SK-N-SH (cell line): ENCODE data around the gene ARMC6.

Experiments
- EP300 ChIP-seq, 2 experiments: IDR thresholded peaks; 2 replicates each; pipeline versions ENCODE4 v1.4.0 to v1.6.1; 2012; ENCODE audit warnings: borderline replicate concordance in 1 of 2, low read depth in 1 of 2, low read length in 1 of 2
- MXI1 ChIP-seq: IDR thresholded peaks from 2 replicates; pipeline ENCODE4 v1.6.1; 2012; ENCODE audit warnings: mild to moderate bottlenecking, low read depth, low read length, improper control_type of control experiment
- POLR2AphosphoS5 ChIP-seq: IDR thresholded peaks from 2 replicates; pipeline ENCODE4 v1.6.1; 2012; ENCODE audit warnings: low read depth, low read length
- TF ChIP-seq, protein P1 (sequence below): fragments of 200-600 bp; sonication (generic); IDR thresholded peaks from 2 replicates; pipeline ENCODE4 v1.6.1; 2017; ENCODE audit warnings: antibody characterized with exemption, mild to moderate bottlenecking, moderate library complexity
- TF ChIP-seq, protein P2 (sequence below): IDR thresholded peaks from 2 replicates; pipeline ENCODE4; 2012
- TF ChIP-seq, protein P3 (sequence below): IDR thresholded peaks from 2 replicates; pipeline ENCODE4 v1.4.0; 2012; ENCODE audit warnings: low read depth, borderline replicate concordance

DNA sequence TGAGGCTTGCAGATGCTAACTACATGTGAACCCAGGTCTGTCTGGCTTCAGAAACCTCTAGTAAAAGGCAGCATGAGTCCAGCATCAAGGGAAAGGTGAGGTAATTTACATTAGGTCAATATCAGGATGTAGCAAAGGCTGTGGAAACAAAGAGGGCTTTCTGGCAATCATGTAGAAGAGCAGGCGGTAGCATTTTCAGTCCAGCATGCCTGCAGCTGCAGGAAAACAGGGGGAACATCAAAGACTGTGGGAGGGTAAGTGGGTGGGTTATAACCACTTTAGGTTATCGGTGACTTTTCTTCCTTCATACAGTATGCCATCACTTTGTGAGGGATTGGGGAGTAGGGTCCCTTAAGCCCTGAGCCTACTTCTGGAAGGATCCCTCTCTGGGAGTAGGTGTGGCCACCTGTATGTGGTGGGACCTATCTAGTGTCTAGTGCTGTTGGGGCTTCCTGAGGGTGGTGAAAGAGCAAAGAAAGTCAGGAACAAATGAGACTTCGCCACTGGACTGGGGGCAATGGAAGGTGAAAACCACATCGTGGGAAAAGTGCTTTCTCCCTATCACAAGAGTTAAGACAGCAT is 10.9 kb upstream of the ARMC6 start:
- TF ChIP-seq MXI1 (no peak), EP300 (IDR thresholded peaks at IDR 0.05; ENCODE audit: borderline replicate concordance in 1 of 2, low read depth in 1 of 2, low read length in 1 of 2) (no peak), POLR2AphosphoS5 (no peak)
- TF ChIP-seq, protein P1, sequence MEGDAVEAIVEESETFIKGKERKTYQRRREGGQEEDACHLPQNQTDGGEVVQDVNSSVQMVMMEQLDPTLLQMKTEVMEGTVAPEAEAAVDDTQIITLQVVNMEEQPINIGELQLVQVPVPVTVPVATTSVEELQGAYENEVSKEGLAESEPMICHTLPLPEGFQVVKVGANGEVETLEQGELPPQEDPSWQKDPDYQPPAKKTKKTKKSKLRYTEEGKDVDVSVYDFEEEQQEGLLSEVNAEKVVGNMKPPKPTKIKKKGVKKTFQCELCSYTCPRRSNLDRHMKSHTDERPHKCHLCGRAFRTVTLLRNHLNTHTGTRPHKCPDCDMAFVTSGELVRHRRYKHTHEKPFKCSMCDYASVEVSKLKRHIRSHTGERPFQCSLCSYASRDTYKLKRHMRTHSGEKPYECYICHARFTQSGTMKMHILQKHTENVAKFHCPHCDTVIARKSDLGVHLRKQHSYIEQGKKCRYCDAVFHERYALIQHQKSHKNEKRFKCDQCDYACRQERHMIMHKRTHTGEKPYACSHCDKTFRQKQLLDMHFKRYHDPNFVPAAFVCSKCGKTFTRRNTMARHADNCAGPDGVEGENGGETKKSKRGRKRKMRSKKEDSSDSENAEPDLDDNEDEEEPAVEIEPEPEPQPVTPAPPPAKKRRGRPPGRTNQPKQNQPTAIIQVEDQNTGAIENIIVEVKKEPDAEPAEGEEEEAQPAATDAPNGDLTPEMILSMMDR = no peak
- TF ChIP-seq, protein P2, sequence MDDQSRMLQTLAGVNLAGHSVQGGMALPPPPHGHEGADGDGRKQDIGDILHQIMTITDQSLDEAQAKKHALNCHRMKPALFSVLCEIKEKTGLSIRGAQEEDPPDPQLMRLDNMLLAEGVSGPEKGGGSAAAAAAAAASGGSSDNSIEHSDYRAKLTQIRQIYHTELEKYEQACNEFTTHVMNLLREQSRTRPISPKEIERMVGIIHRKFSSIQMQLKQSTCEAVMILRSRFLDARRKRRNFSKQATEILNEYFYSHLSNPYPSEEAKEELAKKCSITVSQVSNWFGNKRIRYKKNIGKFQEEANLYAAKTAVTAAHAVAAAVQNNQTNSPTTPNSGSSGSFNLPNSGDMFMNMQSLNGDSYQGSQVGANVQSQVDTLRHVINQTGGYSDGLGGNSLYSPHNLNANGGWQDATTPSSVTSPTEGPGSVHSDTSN = no peak
- TF ChIP-seq, protein P3, sequence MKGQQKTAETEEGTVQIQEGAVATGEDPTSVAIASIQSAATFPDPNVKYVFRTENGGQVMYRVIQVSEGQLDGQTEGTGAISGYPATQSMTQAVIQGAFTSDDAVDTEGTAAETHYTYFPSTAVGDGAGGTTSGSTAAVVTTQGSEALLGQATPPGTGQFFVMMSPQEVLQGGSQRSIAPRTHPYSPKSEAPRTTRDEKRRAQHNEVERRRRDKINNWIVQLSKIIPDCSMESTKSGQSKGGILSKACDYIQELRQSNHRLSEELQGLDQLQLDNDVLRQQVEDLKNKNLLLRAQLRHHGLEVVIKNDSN = no peak
